Measurements from ENCODE around the gene BBOX1. TPM values are rescaled to one million over a fixed set of nuclear protein-coding genes. Genes with fewer than 3 reads are reported as not detected.

BBOX1 gene
- total RNA-seq, 1 experiment from 2014 or later, result not detected

DNA sequence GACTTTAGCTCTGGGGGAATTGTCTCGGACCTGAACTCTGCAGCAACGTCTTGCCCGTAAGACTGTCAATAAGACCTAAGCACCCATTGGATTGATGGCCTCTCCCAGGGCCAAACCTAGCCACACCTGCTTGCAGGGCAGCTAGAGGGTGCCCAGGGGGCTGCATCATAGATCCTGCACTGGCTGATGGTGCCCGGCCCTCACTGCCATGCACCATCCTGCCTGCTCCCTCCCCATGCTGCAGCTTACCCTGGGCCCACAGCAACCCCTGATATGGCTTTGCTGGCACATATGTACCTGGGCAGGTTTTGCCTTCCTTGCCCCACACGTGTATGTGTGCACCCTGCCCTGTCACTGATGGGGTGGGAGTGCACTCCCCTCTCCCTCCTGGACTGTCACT, 8.9 kb upstream of the BBOX1 start:
- Histone ChIP-seq H3K36me3 (ENCODE audit: insufficient read depth, low read length, poor library complexity, severe bottlenecking) (no peaks in the 10 kb centered on the region), H3K4me3 (ENCODE audit: low read depth, low read length, poor library complexity, severe bottlenecking) (no peak overlapping the region), H3K27me3 (replicated peaks; ENCODE audit: insufficient read depth, low read depth, low read length, poor library complexity) (peaks cover 65% of the 10 kb centered on the region), H3K27ac (ENCODE audit: low read depth, low read length, poor library complexity, severe bottlenecking) (no peak overlapping the region), H3K9me3 (ENCODE audit: low read depth, low read length, poor library complexity, severe bottlenecking) (peaks cover 6% of the 10 kb centered on the region), H3K4me1 (ENCODE audit: insufficient read depth, low read length, poor library complexity, severe bottlenecking) (no peaks in the 10 kb centered on the region)
- BruUV-seq (replicated peaks), result no TSS peak
- intact Hi-C loops (cut with micrococcal nuclease; ENCODE audit: unreplicated experiment), result no loop called here
- no peak for DNase-seq (ENCODE audit: low spot score)
- ChIA-PET CTCF (no interaction called here), POLR2A (ENCODE audit: low non-redundant PET) (no interaction called here)
- TF ChIP-seq EZH2 (IDR thresholded peaks at IDR 0.05; ENCODE audit: borderline replicate concordance, low read depth, low read length, poor library complexity, severe bottlenecking), result no peak
- TF ChIP-seq, protein P1, sequence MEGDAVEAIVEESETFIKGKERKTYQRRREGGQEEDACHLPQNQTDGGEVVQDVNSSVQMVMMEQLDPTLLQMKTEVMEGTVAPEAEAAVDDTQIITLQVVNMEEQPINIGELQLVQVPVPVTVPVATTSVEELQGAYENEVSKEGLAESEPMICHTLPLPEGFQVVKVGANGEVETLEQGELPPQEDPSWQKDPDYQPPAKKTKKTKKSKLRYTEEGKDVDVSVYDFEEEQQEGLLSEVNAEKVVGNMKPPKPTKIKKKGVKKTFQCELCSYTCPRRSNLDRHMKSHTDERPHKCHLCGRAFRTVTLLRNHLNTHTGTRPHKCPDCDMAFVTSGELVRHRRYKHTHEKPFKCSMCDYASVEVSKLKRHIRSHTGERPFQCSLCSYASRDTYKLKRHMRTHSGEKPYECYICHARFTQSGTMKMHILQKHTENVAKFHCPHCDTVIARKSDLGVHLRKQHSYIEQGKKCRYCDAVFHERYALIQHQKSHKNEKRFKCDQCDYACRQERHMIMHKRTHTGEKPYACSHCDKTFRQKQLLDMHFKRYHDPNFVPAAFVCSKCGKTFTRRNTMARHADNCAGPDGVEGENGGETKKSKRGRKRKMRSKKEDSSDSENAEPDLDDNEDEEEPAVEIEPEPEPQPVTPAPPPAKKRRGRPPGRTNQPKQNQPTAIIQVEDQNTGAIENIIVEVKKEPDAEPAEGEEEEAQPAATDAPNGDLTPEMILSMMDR (conservative IDR thresholded peaks at IDR 0.05; ENCODE audit: low read depth, low read length), result no peak

DNA sequence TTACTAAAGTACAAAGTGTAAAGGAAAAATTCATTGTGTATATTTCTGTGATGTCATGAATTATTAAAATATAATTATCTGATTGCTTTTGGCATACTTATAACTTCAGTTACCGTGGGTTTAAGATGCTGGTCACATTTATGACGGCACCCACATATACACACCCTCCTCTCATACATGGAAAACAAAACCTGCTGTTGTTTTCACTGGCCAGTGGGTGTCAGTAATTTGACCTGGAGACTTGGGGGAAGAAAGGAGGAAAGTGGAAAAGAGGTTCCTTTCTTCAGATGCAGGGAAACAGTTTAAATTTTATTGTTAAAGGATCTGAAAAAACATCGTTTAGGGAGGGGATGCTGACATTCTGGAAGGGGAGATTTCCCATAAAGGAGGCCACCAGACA, 742 bp upstream of the BBOX1 start:
- Histone ChIP-seq H3K4me1 (ENCODE audit: insufficient read depth, low read length, poor library complexity, severe bottlenecking) (no peaks in the 10 kb centered on the region), H3K27ac (ENCODE audit: low read depth, low read length, poor library complexity, severe bottlenecking) (no peak overlapping the region), H3K9me3 (ENCODE audit: low read depth, low read length, poor library complexity, severe bottlenecking) (peaks cover 6% of the 10 kb centered on the region), H3K27me3 (replicated peaks; ENCODE audit: insufficient read depth, low read depth, low read length, poor library complexity) (peaks cover 9% of the 10 kb centered on the region), H3K4me3 (ENCODE audit: low read depth, low read length, poor library complexity, severe bottlenecking) (no peak overlapping the region), H3K36me3 (ENCODE audit: insufficient read depth, low read length, poor library complexity, severe bottlenecking) (no peaks in the 10 kb centered on the region)
- POLR2A ChIA-PET (ENCODE audit: low non-redundant PET), result no interaction called here
- intact Hi-C loops (cut with micrococcal nuclease; ENCODE audit: unreplicated experiment), result no loop called here
- TF ChIP-seq, protein P1 (conservative IDR thresholded peaks at IDR 0.05; ENCODE audit: low read depth, low read length), result peak; percentile 33; the same call in 1 of the 2 replicates
- no peak for TF ChIP-seq EZH2 (IDR thresholded peaks at IDR 0.05; ENCODE audit: borderline replicate concordance, low read depth, low read length, poor library complexity, severe bottlenecking)
- BruUV-seq (replicated peaks), result no TSS peak
- no peak for DNase-seq (ENCODE audit: low spot score)
- CTCF ChIA-PET, result no interaction called here

DNA sequence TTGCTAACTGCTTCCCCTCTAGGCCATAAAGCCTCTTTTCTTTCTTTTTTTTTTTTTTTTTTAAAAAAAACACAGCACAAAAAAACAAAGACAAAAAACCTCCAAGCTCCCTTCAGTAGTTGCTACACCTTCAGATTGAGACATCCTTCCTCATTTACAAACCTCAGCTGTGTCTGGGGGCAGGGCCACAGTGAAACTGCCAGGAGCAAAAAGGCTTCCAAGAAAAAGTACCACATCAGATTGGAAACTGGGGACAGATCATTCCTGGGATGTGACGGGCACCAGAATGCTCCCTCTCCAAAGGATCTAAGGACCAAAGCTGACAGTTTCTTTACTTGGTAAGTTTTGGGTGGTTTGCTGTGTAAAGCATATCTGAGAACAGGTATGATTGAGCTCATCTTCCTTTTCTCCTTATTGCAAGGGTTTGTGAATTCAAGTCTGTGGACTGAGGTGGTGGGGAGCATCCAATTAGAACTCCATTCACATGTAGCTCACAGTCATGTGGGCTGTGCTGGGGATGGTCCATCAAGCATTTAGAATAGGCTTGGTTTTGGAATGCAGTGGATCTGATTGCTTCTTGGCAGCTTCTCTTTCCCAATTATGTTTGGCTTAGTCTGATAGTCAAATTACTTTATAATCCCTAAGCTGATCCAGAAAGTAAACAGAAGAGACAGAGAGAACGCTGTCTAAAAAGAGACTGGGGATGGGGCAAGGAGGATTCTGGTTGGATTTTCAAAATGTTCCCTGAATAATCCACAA, 705 bp downstream of the BBOX1 start:
- TF ChIP-seq, protein P1 (conservative IDR thresholded peaks at IDR 0.05; ENCODE audit: low read depth, low read length), result no peak
- no peak for TF ChIP-seq EZH2 (IDR thresholded peaks at IDR 0.05; ENCODE audit: borderline replicate concordance, low read depth, low read length, poor library complexity, severe bottlenecking)
- no peak overlapping the region for H3K4me3 ChIP-seq (ENCODE audit: low read depth, low read length, poor library complexity, severe bottlenecking)
- no peaks in the 10 kb centered on the region for H3K9me3 ChIP-seq (ENCODE audit: low read depth, low read length, poor library complexity, severe bottlenecking)
- H3K36me3 ChIP-seq (ENCODE audit: insufficient read depth, low read length, poor library complexity, severe bottlenecking), result no peaks in the 10 kb centered on the region
- ChIA-PET POLR2A (ENCODE audit: low non-redundant PET) (interaction anchor here (0.6 kb wide), 1 partner anchor 158 kb away, joined by 9 read pairs; no protein-coding TSS in a partner anchor), CTCF (no interaction called here)
- intact Hi-C loops (cut with micrococcal nuclease; ENCODE audit: unreplicated experiment), result no loop called here
- H3K27me3 ChIP-seq (replicated peaks; ENCODE audit: insufficient read depth, low read depth, low read length, poor library complexity), result no peaks in the 10 kb centered on the region
- H3K4me1 ChIP-seq (ENCODE audit: insufficient read depth, low read length, poor library complexity, severe bottlenecking), result no peaks in the 10 kb centered on the region
- H3K27ac ChIP-seq (ENCODE audit: low read depth, low read length, poor library complexity, severe bottlenecking), result no peak overlapping the region
- DNase-seq (ENCODE audit: low spot score), result peak; percentile 31
- no TSS peak for BruUV-seq (replicated peaks)

Measured in A673 (cell line).